Psoas muscle (tissue), 8 donors: ENCODE measurements around the gene TMCO2. TPM values are rescaled to one million over a fixed set of nuclear protein-coding genes. Genes with fewer than 3 reads are reported as not detected.

Source experiments
- ATAC-seq, 4 donors: fragments of 200-7000 bp; cut with Tn5 transposase; one replicate each; pipeline ENCODE4 v1.9.1; 2020; ENCODE audit warnings: moderate library complexity in 3 of 4, mild to moderate bottlenecking in 2 of 4
- DNase-seq, 2 donors: peaks; one replicate each; pipeline ENCODE4 v3.0.0-alpha.2; 2020
- H3K27ac ChIP-seq: fragments of 200-600 bp; one replicate; pipeline ENCODE4 v1.8.0; 2022
- H3K27me3 ChIP-seq, 3 donors: fragments of 200-600 bp in 1 of 3; one replicate each; pipeline versions ENCODE4 v1.6.1 to v1.8.0; 2013 to 2022; ENCODE audit warnings: low read length in 2 of 3, mild to moderate bottlenecking in 2 of 3, moderate library complexity in 1 of 3; ENCODE audit not compliant: insufficient read depth in 3 of 3
- H3K36me3 ChIP-seq, 2 donors: fragments of 200-600 bp in 1 of 2; one replicate each; pipeline versions ENCODE4 v1.6.1 to v1.8.0; 2013 to 2022; ENCODE audit warnings: low read depth in 1 of 2, mild to moderate bottlenecking in 1 of 2, moderate library complexity in 1 of 2; ENCODE audit not compliant: insufficient read depth in 1 of 2
- H3K4me1 ChIP-seq: fragments of 200-600 bp; one replicate; pipeline ENCODE4 v1.8.0; 2022
- H3K4me3 ChIP-seq: fragments of 200-600 bp; one replicate; pipeline ENCODE4 v1.8.0; 2022; ENCODE audit warnings: mild to moderate bottlenecking
- H3K9me3 ChIP-seq: fragments of 200-600 bp; one replicate; pipeline ENCODE4 v1.8.0; 2022
- CTCF ChIP-seq: fragments of 200-600 bp; IDR thresholded peaks from one replicate; pipeline ENCODE4 v1.8.0; 2022; ENCODE audit warnings: antibody characterized with exemption
- WGBS, 3 donors: extraction: QIAGEN DNeasy Blood & Tissue Kit; methylation state at CpG; one replicate each; pipeline versions ENCODE4 v1.1.6 to v1.1.7; 2013; 5-methylcytosine and 5-hydroxymethylcytosine counted together
- intact Hi-C, 2 donors: fragments of 100-400 bp; cut with DNase I; formaldehyde crosslinking; loops; one replicate each; pipeline versions ENCODE4 v1.11.0 to v1.14.2; 2022
- polyA plus RNA-seq, 3 donors: library from polyadenylated mRNA; stranded (reverse); fragments of 200-250 nt; gene quantifications; one replicate each; pipeline ENCODE4 v1.2.3, GENCODE V29; 2013
- total RNA-seq, 4 donors: library from RNA; stranded (reverse); fragmentation: NEBNext Ultra II Directional in 2 of 4; extraction: Animal tissue kit (Norgen Biotek cat#: 25700) in 2 of 4; gene quantifications; one replicate each; pipeline versions ENCODE4 v1.2.1 to v1.2.4, GENCODE V29; 2021 to 2023
- donor health status: healthy with polysubstance abuse.
- donor health status: DM: no; HTN: no; CAD: no; lungs with moderate emphysema.
- donor health status: Bipolar disorder and iron deficiency.
- donor health status: healthy.
- donor health status: DM: yes; HTN: yes; CAD: no.
- donor health status: DM: no; HTN: no; CAD: no.
- donor health status: DM: no; HTN: no; CAD: no.
- donor health status: DM: yes; HTN: yes; CAD: no.

The TMCO2 gene
- total and polyA plus RNA-seq, 7 donors: 0.19 TPM; not detected in 6

GRCh38 chr1:40299366-40300248 lies 51.9 kb downstream of the TMCO2 start:
- ATAC-seq: no peak
- H3K27me3 ChIP-seq: peaks cover 0 to 15% (median 5%) of the 10 kb centered on the region in 3 donors
- H3K36me3 ChIP-seq: peaks cover 0 to 5% of the 10 kb centered on the region in 2 donors
- no peak overlapping the region for H3K4me3 ChIP-seq
- H3K27ac ChIP-seq: no peak overlapping the region
- no peak for DNase-seq
- no peaks in the 10 kb centered on the region for H3K4me1 ChIP-seq
- intact Hi-C loops: no loop called here
- no peak for TF ChIP-seq CTCF
- H3K9me3 ChIP-seq: no peaks in the 10 kb centered on the region
- WGBS, 3 donors: 55 to 70% (median 59%) methylated on average over 8 of the region's 8 CpGs

DNA sequence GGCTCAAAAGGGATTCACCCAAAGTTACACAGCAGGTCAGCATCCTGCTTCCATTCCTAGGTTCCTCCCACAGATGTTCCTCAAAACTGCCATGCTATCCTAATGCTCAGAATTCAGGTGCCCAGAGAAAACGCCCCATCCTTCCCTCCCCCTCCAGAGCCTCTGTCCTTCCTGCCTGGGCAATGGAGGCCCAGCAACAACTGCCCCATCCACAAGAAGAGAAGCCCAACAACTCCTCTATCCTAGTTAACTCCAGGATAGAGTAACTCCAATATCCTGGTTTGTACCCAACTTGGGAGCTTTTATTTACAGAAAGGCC lies 52.5 kb downstream of the TMCO2 start:
- intact Hi-C loops: no loop called here
- Histone ChIP-seq H3K36me3 (no peaks in the 10 kb centered on the region), H3K9me3 (no peaks in the 10 kb centered on the region), H3K4me3 (no peak overlapping the region), H3K27me3 (peaks cover 0 to 17% (median 5%) of the 10 kb centered on the region in 3 donors), H3K4me1 (no peaks in the 10 kb centered on the region), H3K27ac (no peak overlapping the region)
- no peak for TF ChIP-seq CTCF
- ATAC-seq: no peak
- DNase-seq: no peak
- 87 to 93% (median 92%) methylated on average over 1 of the region's 1 CpG for WGBS, 3 donors

DNA sequence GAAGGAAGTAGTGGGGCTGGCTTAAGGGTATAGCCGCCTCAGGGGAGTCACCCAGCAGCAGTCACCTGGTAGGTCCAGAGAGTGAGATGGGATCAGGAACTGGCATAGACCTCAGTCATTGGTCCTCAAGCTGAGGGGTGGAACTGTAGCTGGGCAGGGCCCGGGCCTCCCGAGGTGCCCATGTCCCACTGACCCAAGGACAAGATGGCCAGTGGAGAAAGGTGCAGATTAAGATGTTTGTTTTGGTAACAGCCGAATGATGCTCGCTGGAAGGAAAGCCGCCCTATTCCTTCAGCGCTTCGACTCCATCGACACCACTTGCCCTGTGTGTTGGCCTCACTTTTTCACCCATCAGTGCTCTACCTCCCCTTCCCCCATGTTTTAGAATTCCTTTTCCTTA lies 52.9 kb downstream of the TMCO2 start:
- Histone ChIP-seq H3K27me3 (peaks cover 0 to 17% (median 5%) of the 10 kb centered on the region in 3 donors), H3K4me1 (no peaks in the 10 kb centered on the region), H3K4me3 (no peak overlapping the region), H3K36me3 (no peaks in the 10 kb centered on the region), H3K9me3 (no peaks in the 10 kb centered on the region), H3K27ac (no peak overlapping the region)
- WGBS, 3 donors: 90 to 96% (median 92%) methylated on average over 9 of the region's 9 CpGs
- no peak for TF ChIP-seq CTCF
- no peak for DNase-seq
- no peak for ATAC-seq
- intact Hi-C loops: no loop called here

DNA sequence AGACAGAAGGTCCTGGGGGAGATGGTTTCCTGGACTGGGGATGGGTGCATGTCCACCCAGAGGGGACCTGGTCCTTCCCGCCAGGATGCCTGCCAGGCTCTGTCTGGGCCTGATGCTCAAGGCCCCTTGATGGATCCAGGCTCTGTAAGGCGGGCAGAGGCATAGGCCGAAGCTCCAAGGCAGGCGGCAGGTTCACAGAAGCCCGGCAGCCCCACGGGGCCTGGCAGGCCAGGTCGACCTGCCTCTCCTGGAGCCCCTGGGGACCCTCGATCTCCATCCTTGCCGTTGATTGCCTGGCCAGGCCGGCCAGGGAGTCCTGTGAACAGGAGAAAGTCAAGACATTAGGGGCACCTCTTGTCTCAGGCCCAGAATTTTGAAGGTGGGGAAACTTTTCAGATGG lies 53.3 kb downstream of the TMCO2 start:
- H3K27ac ChIP-seq: no peak overlapping the region
- peaks cover 0 to 17% (median 5%) of the 10 kb centered on the region in 3 donors for H3K27me3 ChIP-seq
- no peaks in the 10 kb centered on the region for H3K4me1 ChIP-seq
- H3K36me3 ChIP-seq: no peaks in the 10 kb centered on the region
- no peak overlapping the region for H3K4me3 ChIP-seq
- H3K9me3 ChIP-seq: no peaks in the 10 kb centered on the region
- 88 to 95% (median 91%) methylated on average over 10 of the region's 10 CpGs for WGBS, 3 donors
- ATAC-seq (no peak), DNase-seq (no peak)
- TF ChIP-seq CTCF: no peak
- intact Hi-C loops: no loop called here

Other genes starting within 250 kb of the TMCO2 start
- gene CAP1, start 207.2 kb upstream of the TMCO2 start, total RNA-seq: 10 to 100 TPM; 34.2 to 71.0 (median 61.9) TPM
- gene CAP1, start 207.2 kb upstream of the TMCO2 start, polyA plus RNA-seq: 100 to 1,000 TPM in 1 of 3 donors, 10 to 100 TPM in 2; 33.7 to 116 (median 56.6) TPM
- gene PPT1, start 150.7 kb upstream of the TMCO2 start, total RNA-seq: 10 to 100 TPM; 14.9 to 20.8 (median 19.1) TPM
- gene PPT1, start 150.7 kb upstream of the TMCO2 start, polyA plus RNA-seq: 10 to 100 TPM; 13.4 to 21.8 (median 17.4) TPM
- 10 to 100 TPM; 10.2 to 16.4 (median 11.2) TPM for gene RLF, start 86.5 kb upstream of the TMCO2 start, total RNA-seq
- 10 to 100 TPM in 1 of 3 donors, 1 to 10 TPM in 2; 4.5 to 13.9 (median 4.9) TPM for gene RLF, start 86.5 kb upstream of the TMCO2 start, polyA plus RNA-seq
- 10 to 100 TPM; 12.7 to 26.1 (median 18.9) TPM for gene ZMPSTE24, start 10.3 kb downstream of the TMCO2 start, total RNA-seq
- 10 to 100 TPM; 22.2 to 60.2 (median 33.8) TPM for gene ZMPSTE24, start 10.3 kb downstream of the TMCO2 start, polyA plus RNA-seq
- under 1 TPM in 3 of 4 donors, not detected in 1; 0.15 to 0.21 (median 0.18) TPM for gene COL9A2, start 69.3 kb downstream of the TMCO2 start, total RNA-seq
- under 1 TPM; 0.06 to 0.18 (median 0.12) TPM for gene COL9A2, start 69.3 kb downstream of the TMCO2 start, polyA plus RNA-seq
- 10 to 100 TPM in 3 of 4 donors, 1 to 10 TPM in 1; 6.9 to 35.0 (median 15.3) TPM for gene SMAP2, start 125.8 kb downstream of the TMCO2 start, total RNA-seq
- 10 to 100 TPM; 18.0 to 32.2 (median 18.4) TPM for gene SMAP2, start 125.8 kb downstream of the TMCO2 start, polyA plus RNA-seq
- under 1 TPM; 0.32 to 0.86 (median 0.49) TPM for gene ZFP69B, start 202.5 kb downstream of the TMCO2 start, total RNA-seq
- 1 to 10 TPM in 2 of 3 donors, under 1 TPM in 1; 0.25 to 1.4 (median 1.1) TPM for gene ZFP69B, start 202.5 kb downstream of the TMCO2 start, polyA plus RNA-seq
- gene ZFP69, start 229.4 kb downstream of the TMCO2 start, total RNA-seq: under 1 TPM; 0.18 to 0.54 (median 0.46) TPM
- under 1 TPM; 0.16 to 0.51 (median 0.25) TPM for gene ZFP69, start 229.4 kb downstream of the TMCO2 start, polyA plus RNA-seq